Liver (tissue), 3 donors: Measurements from ENCODE around the gene DDX55.
"Not testable (repeated sequence)": the region's sequence is repeated elsewhere in the genome, so short reads cannot be mapped to it uniquely, and the experiment has no call there.

Source experiments
- ATF3 ChIP-seq: IDR thresholded peaks from 2 replicates; pipeline ENCODE4 v1.6.1; 2016; ENCODE audit warnings: antibody characterized with exemption
- CTCF ChIP-seq: fragments of 150-350 bp; IDR thresholded peaks from 2 replicates; pipeline ENCODE4 v1.5.1; 2017; ENCODE audit warnings: improper control_type of control experiment, low read depth, low read length; ENCODE audit not compliant: missing input control
- FOXA1 ChIP-seq: IDR thresholded peaks from 2 replicates; pipeline ENCODE4 v1.6.1; 2016; ENCODE audit warnings: antibody characterized with exemption
- HNF4A ChIP-seq, 2 donors: conservative IDR thresholded peaks; 2 replicates each; pipeline ENCODE4 v1.6.1; 2016; ENCODE audit warnings: antibody characterized with exemption in 2 of 2, mild to moderate bottlenecking in 2 of 2
- HNF4G ChIP-seq: IDR thresholded peaks from 2 replicates; pipeline ENCODE4 v1.6.1; 2016; ENCODE audit warnings: antibody characterized with exemption
- JUND ChIP-seq, 2 donors: IDR thresholded peaks; 2 replicates each; pipeline ENCODE4 v1.6.1; 2016; ENCODE audit warnings: antibody characterized with exemption in 2 of 2
- RAD21 ChIP-seq, 2 donors: IDR thresholded peaks; 2 replicates each; pipeline ENCODE4 v1.6.1; 2016; ENCODE audit warnings: antibody characterized with exemption in 2 of 2, mild to moderate bottlenecking in 2 of 2
- RXRA ChIP-seq, 2 donors: IDR thresholded peaks; 2 replicates each; pipeline ENCODE4 v1.6.1; 2017 to 2018; ENCODE audit warnings: antibody characterized with exemption in 2 of 2, mild to moderate bottlenecking in 1 of 2
- TAF1 ChIP-seq: conservative IDR thresholded peaks from 2 replicates; pipeline ENCODE4 v1.6.1; 2016; ENCODE audit warnings: antibody characterized with exemption, mild to moderate bottlenecking
- YY1 ChIP-seq: IDR thresholded peaks from 2 replicates; pipeline ENCODE4 v1.6.1; 2016; ENCODE audit warnings: antibody characterized with exemption, mild to moderate bottlenecking
- TF ChIP-seq, protein P1 (sequence below): IDR thresholded peaks from 2 replicates; pipeline ENCODE4 v1.6.1; 2016; ENCODE audit warnings: antibody characterized with exemption, mild to moderate bottlenecking
- TF ChIP-seq, protein P2 (sequence below): IDR thresholded peaks from 2 replicates; pipeline ENCODE4 v1.6.1; 2016; ENCODE audit warnings: antibody characterized with exemption
- donor health status: healthy.
- donor health status: healthy.

GRCh38 chr12:123578829-123579228, 23.1 kb upstream of the DDX55 start:
- not testable (repeated sequence) for TF ChIP-seq CTCF; ATF3; RAD21 (IDR thresholded peaks at IDR 0.05); TAF1; YY1; HNF4A (conservative IDR thresholded peaks at IDR 0.05); RXRA (IDR thresholded peaks at IDR 0.05); FOXA1; HNF4G; JUND (IDR thresholded peaks at IDR 0.05)
- TF ChIP-seq, protein P1, sequence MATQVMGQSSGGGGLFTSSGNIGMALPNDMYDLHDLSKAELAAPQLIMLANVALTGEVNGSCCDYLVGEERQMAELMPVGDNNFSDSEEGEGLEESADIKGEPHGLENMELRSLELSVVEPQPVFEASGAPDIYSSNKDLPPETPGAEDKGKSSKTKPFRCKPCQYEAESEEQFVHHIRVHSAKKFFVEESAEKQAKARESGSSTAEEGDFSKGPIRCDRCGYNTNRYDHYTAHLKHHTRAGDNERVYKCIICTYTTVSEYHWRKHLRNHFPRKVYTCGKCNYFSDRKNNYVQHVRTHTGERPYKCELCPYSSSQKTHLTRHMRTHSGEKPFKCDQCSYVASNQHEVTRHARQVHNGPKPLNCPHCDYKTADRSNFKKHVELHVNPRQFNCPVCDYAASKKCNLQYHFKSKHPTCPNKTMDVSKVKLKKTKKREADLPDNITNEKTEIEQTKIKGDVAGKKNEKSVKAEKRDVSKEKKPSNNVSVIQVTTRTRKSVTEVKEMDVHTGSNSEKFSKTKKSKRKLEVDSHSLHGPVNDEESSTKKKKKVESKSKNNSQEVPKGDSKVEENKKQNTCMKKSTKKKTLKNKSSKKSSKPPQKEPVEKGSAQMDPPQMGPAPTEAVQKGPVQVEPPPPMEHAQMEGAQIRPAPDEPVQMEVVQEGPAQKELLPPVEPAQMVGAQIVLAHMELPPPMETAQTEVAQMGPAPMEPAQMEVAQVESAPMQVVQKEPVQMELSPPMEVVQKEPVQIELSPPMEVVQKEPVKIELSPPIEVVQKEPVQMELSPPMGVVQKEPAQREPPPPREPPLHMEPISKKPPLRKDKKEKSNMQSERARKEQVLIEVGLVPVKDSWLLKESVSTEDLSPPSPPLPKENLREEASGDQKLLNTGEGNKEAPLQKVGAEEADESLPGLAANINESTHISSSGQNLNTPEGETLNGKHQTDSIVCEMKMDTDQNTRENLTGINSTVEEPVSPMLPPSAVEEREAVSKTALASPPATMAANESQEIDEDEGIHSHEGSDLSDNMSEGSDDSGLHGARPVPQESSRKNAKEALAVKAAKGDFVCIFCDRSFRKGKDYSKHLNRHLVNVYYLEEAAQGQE: not testable (repeated sequence)
- TF ChIP-seq, protein P2, sequence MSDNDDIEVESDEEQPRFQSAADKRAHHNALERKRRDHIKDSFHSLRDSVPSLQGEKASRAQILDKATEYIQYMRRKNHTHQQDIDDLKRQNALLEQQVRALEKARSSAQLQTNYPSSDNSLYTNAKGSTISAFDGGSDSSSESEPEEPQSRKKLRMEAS: not testable (repeated sequence)
